K562 (cell line): Measurements from ENCODE around the gene ANKS3. TPM values are rescaled to one million over a fixed set of nuclear protein-coding genes. Genes with fewer than 3 reads are reported as not detected.

Experiments used
- ATAC-seq: fragments of 200-7000 bp; cut with Tn5 transposase; 3 replicates; pipeline ENCODE4 v1.9.1; 2020; ENCODE audit warnings: moderate library complexity
- BruUV-seq: library from RNA; stranded (reverse); fragments of 400-500 nt; replicated peaks from 2 replicates; lab custom pipeline; 2021; lab: Mats Ljungman, UMichigan
- CTCF ChIA-PET: fragments of 300-600 bp; formaldehyde crosslinking; extraction: SDS; loops from one replicate; lab custom pipeline; 2021; ENCODE audit warnings: low intra/inter-chr PET ratio; lab: Yijun Ruan, JAX
- POLR2A ChIA-PET: fragments of 300-600, 350-650 bp; sonication (Branson Sonifier 250); formaldehyde crosslinking; extraction: SDS; loops from one replicate; lab custom pipeline; 2021; ENCODE audit warnings: antibody characterized with exemption, inconsistent platforms; lab: Yijun Ruan, JAX
- DNase-seq, 4 experiments: peaks; one replicate each; pipeline versions ENCODE4 v3.0.0 to v3.0.0-alpha.2; 2011 to 2018; ENCODE audit warnings: low spot score in 3 of 4, mixed read lengths in 3 of 4; ENCODE audit errors: extremely low read depth in 1 of 4
- FAIRE-seq: peaks from 2 replicates; lab custom pipeline; 2011; peaks lifted over from hg19 to GRCh38; lab: Jason Lieb, UNC
- H2AFZ ChIP-seq: 2 replicates; pipeline ENCODE4 v1.6.0; 2011; ENCODE audit warnings: low read depth, low read length, control low read depth, inconsistent platforms
- H3K27ac ChIP-seq: fragments of 200-600 bp; 3 replicates; pipeline ENCODE4 v1.8.0; 2011; ENCODE audit warnings: low read depth, mild to moderate bottlenecking, control low read depth, inconsistent platforms, low read length, moderate library complexity, mixed read lengths; ENCODE audit errors: extremely low read depth
- H3K27me3 ChIP-seq, 2 experiments: fragments of 300-600 bp in 1 of 2; 2 replicates in 1 of 2; 3 replicates in 1 of 2; pipeline versions ENCODE4 v1.6.0 to v1.8.0; 2011; ENCODE audit warnings: inconsistent platforms in 2 of 2, low read length in 2 of 2, mild to moderate bottlenecking in 1 of 2, mixed read lengths in 1 of 2, moderate library complexity in 1 of 2; ENCODE audit not compliant: control insufficient read depth in 2 of 2, insufficient read depth in 2 of 2
- H3K36me3 ChIP-seq: fragments of 300-600 bp; 3 replicates; pipeline ENCODE4 v1.8.0; 2011; ENCODE audit warnings: mild to moderate bottlenecking, low read length, inconsistent platforms; ENCODE audit not compliant: control insufficient read depth, insufficient read depth
- H3K4me1 ChIP-seq, 2 experiments: fragments of 200-600 bp in 1 of 2; replicated peaks in 1 of 2; 2 replicates in 1 of 2; 3 replicates in 1 of 2; pipeline versions ENCODE4 v1.5.1 to v1.8.0; 2011; ENCODE audit warnings: inconsistent platforms in 2 of 2, low read length in 2 of 2, mild to moderate bottlenecking in 1 of 2, mixed read lengths in 1 of 2, moderate library complexity in 1 of 2; ENCODE audit not compliant: control insufficient read depth in 2 of 2, insufficient read depth in 2 of 2
- H3K4me2 ChIP-seq: 2 replicates; pipeline ENCODE4 v1.6.1; 2011; ENCODE audit warnings: low read length, control low read depth, inconsistent platforms, mixed read lengths; ENCODE audit not compliant: insufficient read depth
- H3K4me3 ChIP-seq: fragments of 200-600 bp; sonication (generic), shearing (Covaris generic); 2 replicates; pipeline ENCODE4 v1.5.1; 2016; ENCODE audit warnings: control low read depth, inconsistent platforms
- H3K79me2 ChIP-seq: fragments of 200-600 bp; 3 replicates; pipeline ENCODE4 v1.8.0; 2011; ENCODE audit warnings: low read length, inconsistent platforms; ENCODE audit not compliant: control insufficient read depth, insufficient read depth
- H3K9ac ChIP-seq, 2 experiments: 2 replicates each; pipeline versions ENCODE4 v1.6.0 to v1.6.1; 2011; ENCODE audit warnings: low read depth in 2 of 2, low read length in 2 of 2, control low read depth in 1 of 2, inconsistent platforms in 1 of 2, mild to moderate bottlenecking in 1 of 2, mixed read lengths in 1 of 2; ENCODE audit not compliant: insufficient read depth in 1 of 2
- H3K9me1 ChIP-seq: one replicate; pipeline ENCODE4 v1.6.0; 2011; ENCODE audit warnings: inconsistent platforms, mild to moderate bottlenecking, low read length, moderate library complexity; ENCODE audit not compliant: control insufficient read depth, insufficient read depth
- H3K9me3 ChIP-seq: replicated peaks from 2 replicates; pipeline ENCODE4 v1.5.1; 2011; ENCODE audit warnings: low read depth, low read length, inconsistent platforms; ENCODE audit not compliant: control insufficient read depth, insufficient read depth
- H4K20me1 ChIP-seq: replicated peaks from 2 replicates; pipeline ENCODE4 v1.6.1; 2011; ENCODE audit warnings: low read length, inconsistent platforms, mixed read lengths; ENCODE audit not compliant: control insufficient read depth, insufficient read depth
- CHD4 ChIP-seq: fragments of 200-600 bp; sonication (generic); IDR thresholded peaks from 3 replicates; pipeline ENCODE4 v1.6.1; 2012; ENCODE audit warnings: low read depth, mild to moderate bottlenecking, mixed read lengths, low read length, inconsistent platforms; ENCODE audit not compliant: insufficient read depth, insufficient replicate concordance, poor library complexity, severe bottlenecking
- DDX20 ChIP-seq: fragments of 450-650 bp; IDR thresholded peaks from 2 replicates; pipeline ENCODE4 v1.6.1; 2016; ENCODE audit warnings: missing genetic modification characterization, low read depth, mild to moderate bottlenecking, missing compliant biosample characterization, moderate library complexity
- MBD1 ChIP-seq: fragments of 250-450 bp; sonication (Bioruptor Pico); IDR thresholded peaks from 2 replicates; pipeline ENCODE4 v1.8.0; 2022; ENCODE audit warnings: inconsistent platforms
- PRMT5 ChIP-seq: sonication (generic); formaldehyde crosslinking; IDR thresholded peaks from 2 replicates; pipeline ENCODE4 v1.5.0; 2020; ENCODE audit warnings: missing genetic modification reagents
- SMARCA5 ChIP-seq: fragments of 450-650 bp; IDR thresholded peaks from 2 replicates; pipeline ENCODE4 v1.6.1; 2016
- TAF9B ChIP-seq: fragments of 450-650 bp; IDR thresholded peaks from 2 replicates; pipeline ENCODE4 v1.6.1; 2018; ENCODE audit warnings: mild to moderate bottlenecking; ENCODE audit not compliant: partially characterized antibody
- ZNF592 ChIP-seq: fragments of 450-650 bp; IDR thresholded peaks from 2 replicates; pipeline ENCODE4 v1.6.1; 2017; ENCODE audit warnings: antibody characterized with exemption, mild to moderate bottlenecking
- ZNF695 ChIP-seq: fragments of 450-650 bp; formaldehyde crosslinking; IDR thresholded peaks from 2 replicates; pipeline ENCODE4 v1.4.0; 2020; ENCODE audit warnings: mild to moderate bottlenecking, moderate library complexity
- WGBS: fragments of 100-300 bp; shearing (Covaris generic); methylation state at CpG from one replicate; pipeline ENCODE4 v1.1.6; 2016; ENCODE audit warnings: low coverage, mixed read lengths; ENCODE audit not compliant: insufficient coverage; ENCODE audit errors: missing lambda C conversion rate; 5-methylcytosine and 5-hydroxymethylcytosine counted together
- in situ Hi-C: fragments of 300-500 bp; cut with MboI; formaldehyde crosslinking; loops from 4 replicates; pipeline ENCODE4 v1.15.0; 2018; ENCODE audit warnings: inconsistent platforms, mixed read lengths
- intact Hi-C: fragments of 100-400 bp; cut with micrococcal nuclease; formaldehyde crosslinking; loops from 2 replicates; pipeline ENCODE4 v1.14.2; 2022
- polyA plus RNA-seq, 8 experiments: library from polyadenylated mRNA; depleted of rRNA in 4 of 8; stranded (reverse) in 5 of 8; unstranded in 3 of 8; fragments of >200 nt; fragmentation: Nextera tagmentation in 2 of 8; fragmentation: Illumina TruSeq in 1 of 8; extraction: Ambion mirVana in 2 of 8; extraction: Trizol in 1 of 8; gene quantifications; 2 replicates each; pipeline versions ENCODE4 v1.2.1 to v1.2.3, GENCODE V29; 2011 to 2014; ENCODE audit warnings: inconsistent platforms in 1 of 8, missing spikeins in 1 of 8
- total RNA-seq, 7 experiments: library from RNA; depleted of rRNA in 6 of 7; stranded (reverse); fragments of >200 nt in 6 of 7; fragmentation: Illumina TruSeq in 2 of 7; extraction: Trizol in 2 of 7; gene quantifications; 2 replicates each; pipeline versions ENCODE4 v1.2.1 to v1.2.3, GENCODE V29; 2011 to 2021; ENCODE audit warnings: low replicate concordance in 1 of 7

ANKS3 gene
- total and polyA plus RNA-seq, 9 of the 15 experiments (the other 6 are each of a cell fraction or from before 2014, with no cell fraction given): 0.43 to 25.7 (median 14.8) TPM

GRCh38 chr16:4723071-4723767 lies 10.9 kb downstream of the ANKS3 start:
- Histone ChIP-seq H3K9ac (no peak overlapping the region), H4K20me1 (peaks cover 6% of the 10 kb centered on the region), H3K4me2 (no peak overlapping the region), H3K36me3 (peaks cover 56% of the 10 kb centered on the region), H3K4me1 (peaks cover 0 to 4% of the 10 kb centered on the region in 2 experiments; a peak in 2 of 5 replicates), H3K9me3 (no peaks in the 10 kb centered on the region), H2AFZ (no peak overlapping the region), H3K9me1 (no peaks in the 10 kb centered on the region), H3K4me3 (no peak overlapping the region), H3K27ac (no peak overlapping the region), H3K27me3 (no peaks in the 10 kb centered on the region), H3K79me2 (no peaks in the 10 kb centered on the region)
- 94% methylated on average over 14 of the region's 14 CpGs for WGBS
- in situ Hi-C loops: no loop called here
- ATAC-seq (no peak), FAIRE-seq (no peak), DNase-seq (no peak)
- TF ChIP-seq MBD1 (CRISPR knock-in tag) (no peak), PRMT5 (CRISPR knock-in tag) (no peak), TAF9B (no peak), SMARCA5 (no peak), DDX20 (tag) (no peak), CHD4 (no peak), ZNF592 (no peak), ZNF695 (CRISPR knock-in tag) (no peak)
- no TSS peak for BruUV-seq
- ChIA-PET POLR2A (no interaction called here), CTCF (interaction anchor here (0.6 kb wide), 1 partner anchor 689 kb away, joined by 3 read pairs; no protein-coding TSS in a partner anchor)
- intact Hi-C loops: no loop called here
